Measurements from ENCODE around the gene DOLPP1. TPM values are rescaled to one million over a fixed set of nuclear protein-coding genes. Genes with fewer than 3 reads are reported as not detected.
A peak's percentile ranks its signal among the peaks of the same experiment; 100 is the strongest.
"Not testable (repeated sequence)": the region's sequence is repeated elsewhere in the genome, so short reads cannot be mapped to it uniquely, and the experiment has no call there.

The DOLPP1 gene
- total RNA-seq, 4 donors from 2014 or later = 15.7 to 52.4 (median 38.2) TPM

GRCh38 chr9:129111528-129112151 is 30.7 kb downstream of the DOLPP1 start:
- peak overlapping the region; percentile 63 to 96 (median 88) for H3K4me3 ChIP-seq
- H3K27me3 ChIP-seq = no peaks in the 10 kb centered on the region
- 1% methylated on average over 37 of the region's 37 CpGs; no CpG with 5 or more reads in 1 of the 2 donors for WGBS, 2 donors (ENCODE audit: low coverage in 1 of 2)
- H3K9me3 ChIP-seq = no peaks in the 10 kb centered on the region
- peaks cover 0 to 3% (median 0%) of the 10 kb centered on the region in 4 donors for H3K36me3 ChIP-seq
- TF ChIP-seq EP300 (IDR thresholded peaks at IDR 0.05; ENCODE audit: low read depth) (no peak), POLR2AphosphoS5 (IDR thresholded peaks at IDR 0.05) (no peak), CTCF (IDR thresholded peaks at IDR 0.05) (no peak), POLR2A (IDR thresholded peaks at IDR 0.05) (no peak)
- in situ Hi-C loops (cut with MboI; ENCODE audit: low pct_ligation_motif_present in 1 of 4, low pct_unique_long_range_greater_than_20kb in 1 of 4, low sequenced_read_pairs in 3 of 4) (no loop called here), intact Hi-C loops (cut with DNase I; ENCODE audit: low total_unique reads) (no loop called here)
- H3K4me1 ChIP-seq = peaks cover 18 to 57% (median 41%) of the 10 kb centered on the region in 4 donors
- peak overlapping the region; percentile 96 to 99 (median 96) for H3K27ac ChIP-seq
- DNase-seq = peak; percentile 49

- 92% methylated on average over 17 of the region's 17 CpGs; no CpG with 5 or more reads in 1 of the 2 donors for WGBS, 2 donors (ENCODE audit: low coverage in 1 of 2)
- Histone ChIP-seq H3K4me1 (peaks cover 18 to 57% (median 41%) of the 10 kb centered on the region in 4 donors), H3K4me3 (peak overlapping the region in 1 of 4 donors; percentile 96)
- H3K9me3 ChIP-seq; H3K36me3 ChIP-seq; H3K27ac ChIP-seq; in situ Hi-C loops (cut with MboI; ENCODE audit: low pct_ligation_motif_present in 1 of 4, low pct_unique_long_range_greater_than_20kb in 1 of 4, low sequenced_read_pairs in 3 of 4); intact Hi-C loops (cut with DNase I; ENCODE audit: low total_unique reads); DNase-seq; H3K27me3 ChIP-seq: not testable (repeated sequence)
Observed at GRCh38 chr9:129112526-129112925, 31.6 kb downstream of the DOLPP1 start.

GRCh38 chr9:129113645-129114304 is 32.9 kb downstream of the DOLPP1 start:
- Histone ChIP-seq H3K4me1 (peaks cover 11 to 49% (median 36%) of the 10 kb centered on the region in 4 donors), H3K27ac (peak overlapping the region in 1 of 4 donors; percentile 22), H3K27me3 (no peaks in the 10 kb centered on the region), H3K4me3 (no peak overlapping the region), H3K9me3 (no peaks in the 10 kb centered on the region), H3K36me3 (no peaks in the 10 kb centered on the region)
- WGBS, 2 donors (ENCODE audit: low coverage in 1 of 2) = 57 to 81% methylated on average over 2 to 17 of the region's 17 CpGs
- intact Hi-C loops (cut with DNase I; ENCODE audit: low total_unique reads) = no loop called here
- no peak for DNase-seq
- TF ChIP-seq EP300 (IDR thresholded peaks at IDR 0.05; ENCODE audit: low read depth) (no peak), POLR2A (IDR thresholded peaks at IDR 0.05) (no peak), POLR2AphosphoS5 (IDR thresholded peaks at IDR 0.05) (no peak), CTCF (IDR thresholded peaks at IDR 0.05) (no peak)
- in situ Hi-C loops (cut with MboI; ENCODE audit: low pct_ligation_motif_present in 1 of 4, low pct_unique_long_range_greater_than_20kb in 1 of 4, low sequenced_read_pairs in 3 of 4) = no loop called here

GRCh38 chr9:129118799-129119198 is 37.9 kb downstream of the DOLPP1 start:
- H3K36me3 ChIP-seq = peaks cover 0 to 22% (median 7%) of the 10 kb centered on the region in 4 donors
- H3K9me3 ChIP-seq = no peaks in the 10 kb centered on the region
- peaks cover 0 to 15% (median 9%) of the 10 kb centered on the region in 4 donors for H3K4me1 ChIP-seq
- no peak for DNase-seq
- TF ChIP-seq POLR2A (IDR thresholded peaks at IDR 0.05) (no peak), CTCF (IDR thresholded peaks at IDR 0.05) (no peak), POLR2AphosphoS5 (IDR thresholded peaks at IDR 0.05) (no peak), EP300 (IDR thresholded peaks at IDR 0.05; ENCODE audit: low read depth) (no peak)
- H3K27me3 ChIP-seq = no peaks in the 10 kb centered on the region
- in situ Hi-C loops (cut with MboI; ENCODE audit: low pct_ligation_motif_present in 1 of 4, low pct_unique_long_range_greater_than_20kb in 1 of 4, low sequenced_read_pairs in 3 of 4) = no loop called here
- no peak overlapping the region for H3K27ac ChIP-seq
- no peak overlapping the region for H3K4me3 ChIP-seq
- intact Hi-C loops (cut with DNase I; ENCODE audit: low total_unique reads) = no loop called here
- 75 to 77% methylated on average over 4 of the region's 4 CpGs for WGBS, 2 donors (ENCODE audit: low coverage in 1 of 2)

All from transverse colon (tissue), 4 donors.